K562 (cell line): ENCODE results near the gene ASB18. TPM values are rescaled to one million over a fixed set of nuclear protein-coding genes. Genes with fewer than 3 reads are reported as not detected.

Source experiments
- ATAC-seq: fragments of 200-7000 bp; cut with Tn5 transposase; 3 replicates; pipeline ENCODE4 v1.9.1; 2020; ENCODE audit warnings: moderate library complexity
- BruUV-seq: library from RNA; stranded (reverse); fragments of 400-500 nt; replicated peaks from 2 replicates; lab custom pipeline; 2021; lab: Mats Ljungman, UMichigan
- CTCF ChIA-PET: fragments of 300-600 bp; formaldehyde crosslinking; extraction: SDS; loops from one replicate; lab custom pipeline; 2021; ENCODE audit warnings: low intra/inter-chr PET ratio; lab: Yijun Ruan, JAX
- POLR2A ChIA-PET: fragments of 300-600, 350-650 bp; sonication (Branson Sonifier 250); formaldehyde crosslinking; extraction: SDS; loops from one replicate; lab custom pipeline; 2021; ENCODE audit warnings: antibody characterized with exemption, inconsistent platforms; lab: Yijun Ruan, JAX
- DNase-seq, 4 experiments: peaks; one replicate each; pipeline versions ENCODE4 v3.0.0 to v3.0.0-alpha.2; 2011 to 2018; ENCODE audit warnings: low spot score in 3 of 4, mixed read lengths in 3 of 4; ENCODE audit errors: extremely low read depth in 1 of 4
- FAIRE-seq: peaks from 2 replicates; lab custom pipeline; 2011; peaks lifted over from hg19 to GRCh38; lab: Jason Lieb, UNC
- H2AFZ ChIP-seq: 2 replicates; pipeline ENCODE4 v1.6.0; 2011; ENCODE audit warnings: low read depth, low read length, control low read depth, inconsistent platforms
- H3K27ac ChIP-seq: fragments of 200-600 bp; 3 replicates; pipeline ENCODE4 v1.8.0; 2011; ENCODE audit warnings: low read depth, mild to moderate bottlenecking, control low read depth, inconsistent platforms, low read length, moderate library complexity, mixed read lengths; ENCODE audit errors: extremely low read depth
- H3K27me3 ChIP-seq, 2 experiments: fragments of 300-600 bp in 1 of 2; 2 replicates in 1 of 2; 3 replicates in 1 of 2; pipeline versions ENCODE4 v1.6.0 to v1.8.0; 2011; ENCODE audit warnings: inconsistent platforms in 2 of 2, low read length in 2 of 2, mild to moderate bottlenecking in 1 of 2, mixed read lengths in 1 of 2, moderate library complexity in 1 of 2; ENCODE audit not compliant: control insufficient read depth in 2 of 2, insufficient read depth in 2 of 2
- H3K36me3 ChIP-seq: fragments of 300-600 bp; 3 replicates; pipeline ENCODE4 v1.8.0; 2011; ENCODE audit warnings: mild to moderate bottlenecking, low read length, inconsistent platforms; ENCODE audit not compliant: control insufficient read depth, insufficient read depth
- H3K4me1 ChIP-seq, 2 experiments: fragments of 200-600 bp in 1 of 2; replicated peaks in 1 of 2; 2 replicates in 1 of 2; 3 replicates in 1 of 2; pipeline versions ENCODE4 v1.5.1 to v1.8.0; 2011; ENCODE audit warnings: inconsistent platforms in 2 of 2, low read length in 2 of 2, mild to moderate bottlenecking in 1 of 2, mixed read lengths in 1 of 2, moderate library complexity in 1 of 2; ENCODE audit not compliant: control insufficient read depth in 2 of 2, insufficient read depth in 2 of 2
- H3K4me2 ChIP-seq: 2 replicates; pipeline ENCODE4 v1.6.1; 2011; ENCODE audit warnings: low read length, control low read depth, inconsistent platforms, mixed read lengths; ENCODE audit not compliant: insufficient read depth
- H3K4me3 ChIP-seq: fragments of 200-600 bp; sonication (generic), shearing (Covaris generic); 2 replicates; pipeline ENCODE4 v1.5.1; 2016; ENCODE audit warnings: control low read depth, inconsistent platforms
- H3K79me2 ChIP-seq: fragments of 200-600 bp; 3 replicates; pipeline ENCODE4 v1.8.0; 2011; ENCODE audit warnings: low read length, inconsistent platforms; ENCODE audit not compliant: control insufficient read depth, insufficient read depth
- H3K9ac ChIP-seq, 2 experiments: 2 replicates each; pipeline versions ENCODE4 v1.6.0 to v1.6.1; 2011; ENCODE audit warnings: low read depth in 2 of 2, low read length in 2 of 2, control low read depth in 1 of 2, inconsistent platforms in 1 of 2, mild to moderate bottlenecking in 1 of 2, mixed read lengths in 1 of 2; ENCODE audit not compliant: insufficient read depth in 1 of 2
- H3K9me1 ChIP-seq: one replicate; pipeline ENCODE4 v1.6.0; 2011; ENCODE audit warnings: inconsistent platforms, mild to moderate bottlenecking, low read length, moderate library complexity; ENCODE audit not compliant: control insufficient read depth, insufficient read depth
- H3K9me3 ChIP-seq: replicated peaks from 2 replicates; pipeline ENCODE4 v1.5.1; 2011; ENCODE audit warnings: low read depth, low read length, inconsistent platforms; ENCODE audit not compliant: control insufficient read depth, insufficient read depth
- H4K20me1 ChIP-seq: replicated peaks from 2 replicates; pipeline ENCODE4 v1.6.1; 2011; ENCODE audit warnings: low read length, inconsistent platforms, mixed read lengths; ENCODE audit not compliant: control insufficient read depth, insufficient read depth
- ATF1 ChIP-seq, 2 experiments: fragments of 450-650 bp in 1 of 2; IDR thresholded peaks; 2 replicates each; pipeline ENCODE4 v1.6.1; 2016; ENCODE audit warnings: missing compliant biosample characterization in 1 of 2, missing genetic modification characterization in 1 of 2
- ATF6 ChIP-seq: sonication (generic); formaldehyde crosslinking; IDR thresholded peaks from 2 replicates; pipeline ENCODE4 v1.4.0; 2020; ENCODE audit warnings: mild to moderate bottlenecking, missing genetic modification reagents
- BDP1 ChIP-seq: IDR thresholded peaks from 3 replicates; pipeline ENCODE4 v1.6.1; 2011; ENCODE audit not compliant: insufficient read length, insufficient read depth
- CREB3 ChIP-seq: fragments of 450-650 bp; conservative IDR thresholded peaks from 2 replicates; pipeline ENCODE4 v1.6.1; 2016; ENCODE audit warnings: missing genetic modification characterization, low read depth, mild to moderate bottlenecking, missing compliant biosample characterization, moderate library complexity
- DPF2 ChIP-seq: fragments of 450-650 bp; IDR thresholded peaks from 2 replicates; pipeline ENCODE4 v1.6.1; 2016
- HES1 ChIP-seq: fragments of 450-650 bp; IDR thresholded peaks from 2 replicates; pipeline ENCODE4 v1.6.1; 2016; ENCODE audit warnings: low read depth, mild to moderate bottlenecking, moderate library complexity
- HNRNPH1 ChIP-seq: fragments of 200-400 bp; formaldehyde crosslinking; optimal IDR thresholded peaks from 2 replicates; pipeline ENCODE3; 2017; ENCODE audit warnings: low read depth, mild to moderate bottlenecking, low read length, moderate library complexity
- MAFK ChIP-seq: IDR thresholded peaks from 2 replicates; pipeline ENCODE4 v1.6.1; 2011; ENCODE audit warnings: low read length, improper control_type of control experiment
- MTA1 ChIP-seq: fragments of 450-650 bp; IDR thresholded peaks from 2 replicates; pipeline ENCODE4 v1.6.1; 2017; ENCODE audit warnings: borderline replicate concordance
- NR2F6 ChIP-seq: fragments of 450-650 bp; formaldehyde crosslinking; IDR thresholded peaks from 2 replicates; pipeline ENCODE4 v1.4.0; 2020; ENCODE audit warnings: mild to moderate bottlenecking
- NR3C1 ChIP-seq: sonication (generic); formaldehyde crosslinking; IDR thresholded peaks from 2 replicates; pipeline ENCODE4 v1.8.1; 2022; ENCODE audit warnings: missing genetic modification reagents
- PKNOX1 ChIP-seq: fragments of 450-650 bp; IDR thresholded peaks from 2 replicates; pipeline ENCODE4 v1.6.1; 2016
- PRPF4 ChIP-seq: fragments of 200-400 bp; formaldehyde crosslinking; IDR thresholded peaks from one replicate; pipeline ENCODE4 v1.6.1; 2017; ENCODE audit warnings: low read length, low read depth, mild to moderate bottlenecking; ENCODE audit not compliant: insufficient read depth, poor library complexity, severe bottlenecking
- ZC3H8 ChIP-seq: fragments of 450-650 bp; IDR thresholded peaks from 2 replicates; pipeline ENCODE4 v1.6.1; 2017
- ZNF24 ChIP-seq: fragments of 450-650 bp; IDR thresholded peaks from 2 replicates; pipeline ENCODE4 v1.6.1; 2016
- ZNF449 ChIP-seq: fragments of 250-450 bp; sonication (Bioruptor Pico); IDR thresholded peaks from 2 replicates; pipeline ENCODE4 v1.8.0; 2022; ENCODE audit warnings: moderate library complexity, mild to moderate bottlenecking, inconsistent platforms
- WGBS: fragments of 100-300 bp; shearing (Covaris generic); methylation state at CpG from one replicate; pipeline ENCODE4 v1.1.6; 2016; ENCODE audit warnings: low coverage, mixed read lengths; ENCODE audit not compliant: insufficient coverage; ENCODE audit errors: missing lambda C conversion rate; 5-methylcytosine and 5-hydroxymethylcytosine counted together
- in situ Hi-C: fragments of 300-500 bp; cut with MboI; formaldehyde crosslinking; loops from 4 replicates; pipeline ENCODE4 v1.15.0; 2018; ENCODE audit warnings: inconsistent platforms, mixed read lengths
- intact Hi-C: fragments of 100-400 bp; cut with micrococcal nuclease; formaldehyde crosslinking; loops from 2 replicates; pipeline ENCODE4 v1.14.2; 2022
- polyA plus RNA-seq, 8 experiments: library from polyadenylated mRNA; depleted of rRNA in 4 of 8; stranded (reverse) in 5 of 8; unstranded in 3 of 8; fragments of >200 nt; fragmentation: Nextera tagmentation in 2 of 8; fragmentation: Illumina TruSeq in 1 of 8; extraction: Ambion mirVana in 2 of 8; extraction: Trizol in 1 of 8; gene quantifications; 2 replicates each; pipeline versions ENCODE4 v1.2.1 to v1.2.3, GENCODE V29; 2011 to 2014; ENCODE audit warnings: inconsistent platforms in 1 of 8, missing spikeins in 1 of 8
- total RNA-seq, 7 experiments: library from RNA; depleted of rRNA in 6 of 7; stranded (reverse); fragments of >200 nt in 6 of 7; fragmentation: Illumina TruSeq in 2 of 7; extraction: Trizol in 2 of 7; gene quantifications; 2 replicates each; pipeline versions ENCODE4 v1.2.1 to v1.2.3, GENCODE V29; 2011 to 2021; ENCODE audit warnings: low replicate concordance in 1 of 7

ASB18 gene
- total and polyA plus RNA-seq, 9 of the 15 experiments (the other 6 are each of a cell fraction or from before 2014, with no cell fraction given), result not detected

GRCh38 chr2:236171181-236171679 is 93.0 kb downstream of the ASB18 start (continued):
- TF ChIP-seq HES1 (no peak), MAFK (no peak), CREB3 (no peak)

- no TSS peak for BruUV-seq
- 45% methylated on average over 20 of the region's 21 CpGs for WGBS
- TF ChIP-seq ATF6 (CRISPR knock-in tag), result no peak
- TF ChIP-seq PKNOX1, result no peak
- TF ChIP-seq PRPF4, result no peak
- TF ChIP-seq MTA1, result no peak
- no peak for TF ChIP-seq ZNF24
- TF ChIP-seq NR2F6 (CRISPR knock-in tag), result no peak
- TF ChIP-seq BDP1, result no peak
- TF ChIP-seq ZNF449 (CRISPR knock-in tag), result no peak
- TF ChIP-seq HNRNPH1, result no peak
- no peak for TF ChIP-seq NR3C1
- TF ChIP-seq DPF2, result no peak
- no peak for TF ChIP-seq ATF1 (CRISPR knock-in tag; IDR thresholded peaks at IDR 0.05)
- TF ChIP-seq ATF1 (tag; IDR thresholded peaks at IDR 0.05), result no peak
- no peak for TF ChIP-seq ZC3H8
Observed at GRCh38 chr2:236170590-236171165, 93.5 kb downstream of the ASB18 start.

More at GRCh38 chr2:236170590-236171165, 93.5 kb downstream of the ASB18 start:
- no peaks in the 10 kb centered on the region for H3K79me2 ChIP-seq
- ChIA-PET POLR2A (interaction anchor here (0.6 kb wide), 1 partner anchor 10 kb away, joined by 3 read pairs; no protein-coding TSS in a partner anchor), CTCF (no interaction called here)
- no peaks in the 10 kb centered on the region for H3K36me3 ChIP-seq
- H3K4me2 ChIP-seq, result no peak overlapping the region
- H3K9me1 ChIP-seq, result no peaks in the 10 kb centered on the region
- H3K9me3 ChIP-seq, result no peaks in the 10 kb centered on the region
- DNase-seq (no peak), ATAC-seq (no peak), FAIRE-seq (no peak)
- in situ Hi-C loops, result no loop called here
- no peak overlapping the region for H3K4me3 ChIP-seq
- peaks cover 0 to 7% of the 10 kb centered on the region in 2 experiments; a peak in 2 of 5 replicates for H3K27me3 ChIP-seq
- H2AFZ ChIP-seq, result no peak overlapping the region
- H3K4me1 ChIP-seq, result peaks cover 0 to 25% of the 10 kb centered on the region in 2 experiments; a peak in 4 of 5 replicates
- intact Hi-C loops, result no loop called here
- H4K20me1 ChIP-seq, result no peaks in the 10 kb centered on the region
- H3K9ac ChIP-seq, result no peak overlapping the region
- no peak overlapping the region for H3K27ac ChIP-seq
